Measurements from ENCODE around the gene TDG. TPM values are rescaled to one million over a fixed set of nuclear protein-coding genes. Genes with fewer than 3 reads are reported as not detected.
A peak's percentile ranks its signal among the peaks of the same experiment; 100 is the strongest.

TDG gene
- total RNA-seq, 2 experiments from 2014 or later = 37.4 to 37.5 TPM

GRCh38 chr12:103957865-103958388 is 7.7 kb upstream of the TDG start:
- CTCF ChIA-PET = interaction anchor here (2.7 kb wide), 1 partner anchor 151 kb away, joined by 10 read pairs; no protein-coding TSS in a partner anchor
- Mint-ChIP-seq H3K9me3 (no peaks in the 10 kb centered on the region), H3K36me3 (ENCODE audit: low read depth) (peaks cover 28% of the 10 kb centered on the region), H3K27me3 (no peaks in the 10 kb centered on the region), H3K27ac (peak overlapping the region; percentile 95), H3K4me3 (peak overlapping the region; percentile 93), H3K4me1 (ENCODE audit: low read depth) (peaks cover 29% of the 10 kb centered on the region)
- DNase-seq (no peak), ATAC-seq (no peak)
- intact Hi-C loops (cut with micrococcal nuclease) = loop anchor here (1.0 kb wide), 1 partner anchor 7 kb away; the partner anchor contains the start of gene TDG
- TF ChIP-seq CTCF (IDR thresholded peaks at IDR 0.05) = no peak
- POLR2A ChIA-PET = interaction anchor here (2.6 to 7.2 kb wide), 3 partner anchors 8 to 50 kb away, joined by 11 to 65 read pairs (median 56); partner anchors contain the start of genes HSP90B1 and TDG

GRCh38 chr12:103958621-103959020 is 7.1 kb upstream of the TDG start:
- Mint-ChIP-seq H3K4me3 (peak overlapping the region; percentile 18), H3K9me3 (no peaks in the 10 kb centered on the region)
- POLR2A ChIA-PET = interaction anchor here (4.0 kb wide), 1 partner anchor 7 kb away, joined by 65 read pairs; the partner anchor contains the start of gene TDG

GRCh38 chr12:103960616-103961227 is 5.0 kb upstream of the TDG start:
- intact Hi-C loops (cut with micrococcal nuclease) = no loop called here
- no peaks in the 10 kb centered on the region for H3K9me3 Mint-ChIP-seq
- DNase-seq (no peak), ATAC-seq (no peak)
- peaks cover 19% of the 10 kb centered on the region for H3K4me1 Mint-ChIP-seq (ENCODE audit: low read depth)
- no peak for TF ChIP-seq CTCF (IDR thresholded peaks at IDR 0.05)
- CTCF ChIA-PET = interaction anchor here (2.7 kb wide), 1 partner anchor 148 kb away, joined by 10 read pairs; no protein-coding TSS in a partner anchor
- H3K4me3 Mint-ChIP-seq = no peak overlapping the region
- peaks cover 15% of the 10 kb centered on the region for H3K36me3 Mint-ChIP-seq (ENCODE audit: low read depth)
- H3K27ac Mint-ChIP-seq = no peak overlapping the region
- POLR2A ChIA-PET = no interaction called here
- H3K27me3 Mint-ChIP-seq = no peaks in the 10 kb centered on the region

More at GRCh38 chr12:103958621-103959020, 7.1 kb upstream of the TDG start:
- peaks cover 27% of the 10 kb centered on the region for H3K4me1 Mint-ChIP-seq (ENCODE audit: low read depth)
- no peak for DNase-seq
- intact Hi-C loops (cut with micrococcal nuclease) = no loop called here
- ATAC-seq = no peak
- CTCF ChIA-PET = interaction anchor here (2.7 kb wide), 1 partner anchor 150 kb away, joined by 10 read pairs; no protein-coding TSS in a partner anchor
- no peak for TF ChIP-seq CTCF (IDR thresholded peaks at IDR 0.05)
- H3K36me3 Mint-ChIP-seq (ENCODE audit: low read depth) = peaks cover 22% of the 10 kb centered on the region
- H3K27ac Mint-ChIP-seq = no peak overlapping the region
- no peaks in the 10 kb centered on the region for H3K27me3 Mint-ChIP-seq

- Mint-ChIP-seq H3K36me3 (ENCODE audit: low read depth) (peaks cover 16% of the 10 kb centered on the region), H3K27me3 (no peaks in the 10 kb centered on the region), H3K27ac (no peak overlapping the region), H3K4me3 (no peak overlapping the region), H3K9me3 (no peaks in the 10 kb centered on the region), H3K4me1 (ENCODE audit: low read depth) (peaks cover 20% of the 10 kb centered on the region)
- intact Hi-C loops (cut with micrococcal nuclease) = no loop called here
- ATAC-seq (no peak), DNase-seq (no peak)
- ChIA-PET CTCF (interaction anchor here (0.7 to 1.9 kb wide), 4 partner anchors 11 to 839 kb away, joined by 3 to 7 read pairs (median 4); no protein-coding TSS in a partner anchor), POLR2A (interaction anchor here (1.1 to 5.7 kb wide), 2 partner anchors 35 to 59 kb away, joined by 3 to 76 read pairs; partner anchors contain the start of gene HSP90B1)
- no peak for TF ChIP-seq CTCF (IDR thresholded peaks at IDR 0.05)
These were observed 3.2 kb upstream of the TDG start for GRCh38 chr12:103962493-103962892.

Data from activated CD8-positive, alpha-beta T cell treated with anti-CD3 and anti-CD28 coated beads for 36 hours (primary cell).